ENCODE measurements around the gene IKZF2.

IKZF2 gene

DNA sequence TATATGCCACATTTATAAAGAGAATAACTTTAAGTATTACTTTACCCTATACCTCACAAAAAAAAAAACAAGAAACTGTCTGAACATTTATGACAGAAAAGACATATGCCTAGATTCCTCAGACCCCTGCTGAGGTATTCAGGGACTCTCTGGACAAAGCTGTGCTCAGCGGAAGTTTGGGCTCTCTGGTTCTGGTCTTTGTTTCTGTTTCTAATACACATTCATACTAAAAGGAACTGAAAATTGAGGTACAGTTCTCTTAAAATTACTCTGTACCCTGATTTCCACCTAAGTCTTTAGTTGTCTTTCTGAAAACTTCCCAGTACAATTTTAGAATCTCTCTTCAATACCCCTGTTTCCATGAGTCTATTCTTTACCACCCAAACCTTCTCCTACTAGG lies 160.3 kb downstream of the IKZF2 start:
- TF ChIP-seq, protein P1, sequence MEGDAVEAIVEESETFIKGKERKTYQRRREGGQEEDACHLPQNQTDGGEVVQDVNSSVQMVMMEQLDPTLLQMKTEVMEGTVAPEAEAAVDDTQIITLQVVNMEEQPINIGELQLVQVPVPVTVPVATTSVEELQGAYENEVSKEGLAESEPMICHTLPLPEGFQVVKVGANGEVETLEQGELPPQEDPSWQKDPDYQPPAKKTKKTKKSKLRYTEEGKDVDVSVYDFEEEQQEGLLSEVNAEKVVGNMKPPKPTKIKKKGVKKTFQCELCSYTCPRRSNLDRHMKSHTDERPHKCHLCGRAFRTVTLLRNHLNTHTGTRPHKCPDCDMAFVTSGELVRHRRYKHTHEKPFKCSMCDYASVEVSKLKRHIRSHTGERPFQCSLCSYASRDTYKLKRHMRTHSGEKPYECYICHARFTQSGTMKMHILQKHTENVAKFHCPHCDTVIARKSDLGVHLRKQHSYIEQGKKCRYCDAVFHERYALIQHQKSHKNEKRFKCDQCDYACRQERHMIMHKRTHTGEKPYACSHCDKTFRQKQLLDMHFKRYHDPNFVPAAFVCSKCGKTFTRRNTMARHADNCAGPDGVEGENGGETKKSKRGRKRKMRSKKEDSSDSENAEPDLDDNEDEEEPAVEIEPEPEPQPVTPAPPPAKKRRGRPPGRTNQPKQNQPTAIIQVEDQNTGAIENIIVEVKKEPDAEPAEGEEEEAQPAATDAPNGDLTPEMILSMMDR (IDR thresholded peaks at IDR 0.05; ENCODE audit: low read depth, low read length): no peak
- DNase-seq (ENCODE audit: extremely low read depth, low read depth): no peak

DNA sequence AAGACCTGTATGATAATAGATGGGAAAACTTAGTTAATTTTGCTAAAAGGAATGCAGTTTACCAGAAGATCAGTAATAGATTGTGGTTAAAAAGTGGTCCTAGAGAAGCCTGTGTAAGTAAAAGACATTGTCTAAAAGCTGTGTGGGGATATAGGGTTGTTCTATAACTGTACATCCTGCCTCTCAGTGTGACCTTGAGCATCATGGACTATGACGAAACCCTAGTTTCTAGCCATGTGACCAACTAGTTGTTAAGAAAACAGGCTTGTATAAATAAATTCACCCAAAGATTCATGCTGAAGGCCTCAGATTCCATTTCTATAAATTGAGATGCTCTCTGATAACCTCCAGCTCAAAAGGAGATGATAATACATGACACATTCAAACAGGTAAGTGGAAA lies 160.7 kb downstream of the IKZF2 start:
- TF ChIP-seq, protein P1 (IDR thresholded peaks at IDR 0.05; ENCODE audit: low read depth, low read length): no peak

DNA sequence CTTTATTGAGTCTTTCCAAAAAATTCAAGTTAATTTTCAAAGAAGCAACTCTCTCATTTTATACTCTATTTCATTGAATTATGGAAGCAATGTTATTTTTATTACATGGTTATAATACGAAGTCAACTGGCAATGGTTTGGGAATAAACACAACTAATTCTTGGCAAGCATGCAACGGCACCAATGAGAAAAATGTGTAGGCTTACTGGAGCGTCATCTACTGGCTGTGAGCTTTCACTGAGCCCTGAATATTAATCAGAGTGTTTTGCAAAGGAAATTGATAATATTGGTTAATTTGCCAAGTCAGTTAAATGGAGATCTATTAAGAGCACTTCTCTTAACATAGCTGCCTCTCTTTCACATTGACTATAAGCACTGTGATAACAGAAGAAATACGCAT lies 163.9 kb downstream of the IKZF2 start:
- TF ChIP-seq, protein P1 (IDR thresholded peaks at IDR 0.05; ENCODE audit: low read depth, low read length): peak; percentile 47
- DNase-seq (ENCODE audit: extremely low read depth, low read depth): no peak

More for the DNA sequence above, 160.7 kb downstream of the IKZF2 start:
- DNase-seq (ENCODE audit: extremely low read depth, low read depth): no peak

DNA sequence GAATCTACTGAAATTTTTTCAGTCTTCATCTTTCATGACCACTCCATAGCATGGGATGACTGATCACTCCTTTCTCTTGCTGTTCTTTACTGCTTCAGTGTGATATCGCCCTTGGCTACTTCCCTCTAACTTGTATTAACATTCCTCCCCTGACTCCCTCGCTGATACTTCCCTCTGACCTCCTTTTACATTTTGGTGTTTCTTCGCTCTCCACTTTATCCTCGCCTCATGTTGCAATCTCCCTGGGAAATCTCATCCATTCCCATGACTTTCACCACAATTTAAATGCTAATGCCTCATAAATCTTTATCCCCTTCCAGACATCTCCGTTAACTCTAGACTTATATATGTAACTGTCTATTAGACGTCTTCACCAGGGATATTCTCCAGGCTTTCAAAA lies 167.3 kb downstream of the IKZF2 start:
- no peak for DNase-seq (ENCODE audit: extremely low read depth, low read depth)
- TF ChIP-seq, protein P1 (IDR thresholded peaks at IDR 0.05; ENCODE audit: low read depth, low read length): no peak

DNA sequence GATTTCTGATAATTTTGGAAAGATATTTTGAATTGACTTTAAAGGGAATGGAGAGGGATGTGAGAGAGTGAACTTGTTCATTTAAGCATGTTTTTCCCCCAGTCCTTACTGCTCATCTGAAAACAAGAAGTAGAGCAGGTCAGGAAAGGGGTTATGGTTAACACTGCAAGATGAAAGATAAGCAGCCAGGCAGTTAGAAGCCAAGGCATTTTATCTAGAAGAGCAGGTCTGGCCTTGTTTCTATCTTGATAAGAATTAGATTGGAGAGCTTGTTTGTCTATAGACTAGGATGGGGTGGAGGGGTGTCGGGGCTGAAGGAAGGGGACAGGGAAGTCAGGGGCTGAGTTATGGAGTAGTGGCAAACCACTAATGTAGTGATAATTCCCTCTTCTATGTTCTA lies 171.6 kb downstream of the IKZF2 start:
- TF ChIP-seq, protein P1 (IDR thresholded peaks at IDR 0.05; ENCODE audit: low read depth, low read length): no peak
- no peak for DNase-seq (ENCODE audit: extremely low read depth, low read depth)

DNA sequence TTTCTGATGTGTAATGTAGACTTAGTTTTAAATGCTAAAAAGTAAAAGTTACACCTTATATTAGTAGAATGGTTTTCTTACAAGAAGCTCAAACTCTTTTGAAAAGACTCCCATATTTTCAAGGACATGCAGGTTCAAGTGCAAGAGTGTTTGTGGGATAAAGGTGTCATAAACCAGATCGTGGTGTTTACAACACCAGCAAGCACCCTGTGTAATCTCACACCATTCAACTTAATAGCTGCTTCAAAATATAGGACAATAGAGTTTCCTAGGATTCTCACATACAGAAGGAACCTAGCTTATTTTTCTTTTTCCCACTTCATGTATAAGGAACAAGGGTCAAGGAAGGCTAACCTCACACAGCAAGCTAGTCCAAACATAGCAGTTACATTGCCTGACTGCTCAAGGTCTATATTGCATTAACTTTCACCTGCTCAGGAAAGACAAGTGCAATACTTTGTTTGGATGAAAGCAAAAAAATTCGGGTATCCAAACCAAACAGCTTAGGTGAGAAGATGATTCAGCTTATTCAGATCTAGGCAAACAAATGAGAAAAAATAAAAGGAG lies 172.3 kb downstream of the IKZF2 start:
- TF ChIP-seq, protein P1 (IDR thresholded peaks at IDR 0.05; ENCODE audit: low read depth, low read length): no peak

DNA sequence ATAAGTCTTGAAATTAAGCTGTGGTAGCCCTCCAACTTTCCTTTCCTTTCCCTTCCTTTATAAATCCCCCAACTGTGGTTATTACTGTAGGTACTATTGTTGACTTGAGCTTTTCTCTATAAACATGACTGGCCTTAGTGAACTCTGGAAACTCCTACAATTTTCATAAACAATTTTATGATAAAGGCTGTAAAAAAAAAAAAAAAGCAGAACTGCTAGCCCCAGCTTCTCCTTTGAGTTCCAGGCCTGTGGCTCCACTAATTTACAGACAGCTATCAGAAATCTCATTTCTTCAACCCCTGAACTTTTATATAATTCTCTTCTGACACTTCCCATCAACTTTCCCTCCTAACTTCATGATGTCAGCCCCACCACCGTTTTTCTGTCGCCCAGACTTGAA lies 174.3 kb downstream of the IKZF2 start:
- DNase-seq (ENCODE audit: extremely low read depth, low read depth): no peak
- TF ChIP-seq, protein P1 (IDR thresholded peaks at IDR 0.05; ENCODE audit: low read depth, low read length): no peak

More for the DNA sequence above, 172.3 kb downstream of the IKZF2 start:
- DNase-seq (ENCODE audit: extremely low read depth, low read depth): no peak
